Measurements from ENCODE around the gene DKK2. TPM values are rescaled to one million over a fixed set of nuclear protein-coding genes. Genes with fewer than 3 reads are reported as not detected.

Gene DKK2
- total RNA-seq, 1 experiment from 2014 or later, result not detected

DNA sequence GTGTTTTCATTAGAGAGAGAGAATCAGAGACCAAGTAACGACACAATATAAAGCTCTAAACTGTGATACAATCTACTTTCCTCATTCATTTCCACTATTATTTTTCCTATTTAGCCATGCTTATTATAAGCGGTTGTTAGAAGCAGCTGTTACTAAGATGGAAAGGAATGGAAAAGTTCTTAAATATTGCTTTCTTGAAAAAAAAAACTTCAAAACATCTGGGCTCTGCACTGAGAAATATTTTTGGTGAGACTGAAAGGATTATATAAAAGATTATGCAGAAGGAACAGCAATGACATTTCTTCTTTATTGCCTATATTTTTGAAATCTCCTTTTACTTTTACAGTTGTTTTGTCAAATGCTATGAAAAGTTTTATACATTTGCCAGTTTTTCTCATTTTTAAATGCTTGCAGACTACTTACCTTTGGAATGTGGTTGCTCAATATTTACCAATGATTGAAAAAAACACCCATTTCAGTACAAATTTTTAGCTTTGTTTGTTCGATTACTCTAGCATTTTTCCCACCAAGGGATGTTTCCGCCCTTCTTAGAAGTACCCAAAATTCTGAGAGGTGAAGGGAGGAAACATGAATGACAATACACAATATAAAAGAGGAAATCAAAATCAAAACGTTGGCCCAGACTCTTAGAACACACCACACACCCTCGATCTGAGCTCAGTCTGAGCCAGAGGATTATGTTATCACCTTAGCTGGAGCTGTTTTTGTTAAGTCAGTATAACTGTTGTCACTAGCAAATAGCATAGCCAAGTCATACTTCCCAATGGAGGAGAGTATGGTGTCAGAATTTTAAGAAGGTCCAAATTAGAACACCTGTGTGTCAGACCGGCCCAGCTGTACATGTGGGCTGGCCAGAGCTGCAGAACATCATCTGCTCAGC, 18.4 kb downstream of the DKK2 start (continued):
- TF ChIP-seq, protein P1, sequence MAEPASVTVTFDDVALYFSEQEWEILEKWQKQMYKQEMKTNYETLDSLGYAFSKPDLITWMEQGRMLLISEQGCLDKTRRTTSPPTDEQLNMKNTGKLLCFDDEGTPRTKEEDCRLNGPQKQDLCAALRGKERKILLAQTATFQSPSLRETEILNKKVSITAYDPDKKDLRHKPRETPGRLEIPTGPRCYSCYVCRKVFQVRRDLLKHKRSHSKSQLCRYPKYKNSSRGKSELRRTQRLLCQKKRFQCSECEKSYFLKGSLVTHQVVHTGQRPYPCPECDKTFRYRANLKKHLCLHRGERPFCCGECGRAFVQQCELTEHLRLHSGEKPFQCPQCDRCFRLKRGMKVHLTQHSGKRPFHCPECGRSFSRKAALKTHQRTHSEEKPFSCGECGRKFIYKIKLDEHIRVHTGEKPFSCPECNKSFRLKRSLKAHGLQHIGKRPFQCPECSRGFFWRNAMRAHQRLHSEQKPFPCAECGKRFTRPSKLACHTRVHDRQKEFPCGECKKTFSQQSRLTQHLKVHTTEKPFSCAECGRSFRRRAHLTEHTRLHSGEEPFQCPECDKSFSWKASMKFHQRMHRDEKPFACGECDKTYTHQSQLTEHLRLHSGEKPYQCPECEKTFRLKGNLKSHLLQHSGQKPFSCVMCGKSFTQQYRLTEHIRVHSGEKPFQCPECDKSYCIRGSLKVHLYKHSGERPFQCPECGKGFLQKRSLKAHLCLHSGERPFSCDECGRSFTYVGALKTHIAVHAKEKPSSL (CRISPR knock-in tag; conservative IDR thresholded peaks at IDR 0.05), result no peak

DNA sequence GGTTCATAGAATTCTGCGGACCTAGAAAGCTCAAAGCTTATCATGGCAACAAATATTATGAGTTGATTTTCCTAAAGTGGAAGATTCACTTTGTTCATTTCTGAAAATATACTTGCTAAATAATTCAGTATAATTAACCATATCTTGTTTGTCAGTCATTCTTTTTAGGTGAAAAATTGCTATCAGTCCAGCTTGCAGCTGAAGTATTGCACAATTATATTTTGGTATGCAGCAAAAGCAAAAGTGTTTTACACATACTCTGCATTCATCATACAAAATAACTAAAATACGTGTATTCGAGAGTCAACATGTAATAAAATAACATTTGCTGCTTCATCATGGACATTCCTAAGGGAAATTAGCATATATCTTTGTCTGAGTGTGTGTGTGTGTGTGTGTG, 24.8 kb downstream of the DKK2 start:
- TF ChIP-seq, protein P2, sequence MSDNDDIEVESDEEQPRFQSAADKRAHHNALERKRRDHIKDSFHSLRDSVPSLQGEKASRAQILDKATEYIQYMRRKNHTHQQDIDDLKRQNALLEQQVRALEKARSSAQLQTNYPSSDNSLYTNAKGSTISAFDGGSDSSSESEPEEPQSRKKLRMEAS (CRISPR knock-in tag; IDR thresholded peaks at IDR 0.05), result no peak
- TF ChIP-seq, protein P3, sequence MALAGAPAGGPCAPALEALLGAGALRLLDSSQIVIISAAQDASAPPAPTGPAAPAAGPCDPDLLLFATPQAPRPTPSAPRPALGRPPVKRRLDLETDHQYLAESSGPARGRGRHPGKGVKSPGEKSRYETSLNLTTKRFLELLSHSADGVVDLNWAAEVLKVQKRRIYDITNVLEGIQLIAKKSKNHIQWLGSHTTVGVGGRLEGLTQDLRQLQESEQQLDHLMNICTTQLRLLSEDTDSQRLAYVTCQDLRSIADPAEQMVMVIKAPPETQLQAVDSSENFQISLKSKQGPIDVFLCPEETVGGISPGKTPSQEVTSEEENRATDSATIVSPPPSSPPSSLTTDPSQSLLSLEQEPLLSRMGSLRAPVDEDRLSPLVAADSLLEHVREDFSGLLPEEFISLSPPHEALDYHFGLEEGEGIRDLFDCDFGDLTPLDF (CRISPR knock-in tag; IDR thresholded peaks at IDR 0.05), result no peak
- TF ChIP-seq, protein P4, sequence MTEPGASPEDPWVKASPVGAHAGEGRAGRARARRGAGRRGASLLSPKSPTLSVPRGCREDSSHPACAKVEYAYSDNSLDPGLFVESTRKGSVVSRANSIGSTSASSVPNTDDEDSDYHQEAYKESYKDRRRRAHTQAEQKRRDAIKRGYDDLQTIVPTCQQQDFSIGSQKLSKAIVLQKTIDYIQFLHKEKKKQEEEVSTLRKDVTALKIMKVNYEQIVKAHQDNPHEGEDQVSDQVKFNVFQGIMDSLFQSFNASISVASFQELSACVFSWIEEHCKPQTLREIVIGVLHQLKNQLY (CRISPR knock-in tag; IDR thresholded peaks at IDR 0.05), result no peak
- no peak for TF ChIP-seq ZNF138 (CRISPR knock-in tag; conservative IDR thresholded peaks at IDR 0.05)
- TF ChIP-seq ZNF416 (CRISPR knock-in tag; IDR thresholded peaks at IDR 0.05), result no peak
- no peak for TF ChIP-seq SMAD3 (CRISPR knock-in tag; IDR thresholded peaks at IDR 0.05; ENCODE audit: borderline replicate concordance)
- TF ChIP-seq, protein P5, sequence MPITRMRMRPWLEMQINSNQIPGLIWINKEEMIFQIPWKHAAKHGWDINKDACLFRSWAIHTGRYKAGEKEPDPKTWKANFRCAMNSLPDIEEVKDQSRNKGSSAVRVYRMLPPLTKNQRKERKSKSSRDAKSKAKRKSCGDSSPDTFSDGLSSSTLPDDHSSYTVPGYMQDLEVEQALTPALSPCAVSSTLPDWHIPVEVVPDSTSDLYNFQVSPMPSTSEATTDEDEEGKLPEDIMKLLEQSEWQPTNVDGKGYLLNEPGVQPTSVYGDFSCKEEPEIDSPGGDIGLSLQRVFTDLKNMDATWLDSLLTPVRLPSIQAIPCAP (CRISPR knock-in tag; IDR thresholded peaks at IDR 0.05), result no peak
- no peaks in the 10 kb centered on the region for H3K36me3 Mint-ChIP-seq
- no peaks in the 10 kb centered on the region for H3K27me3 Mint-ChIP-seq (ENCODE audit: low read depth)
- DNase-seq (ENCODE audit: low spot score) (no peak), ATAC-seq (no peak)
- 0 out of 2 replicates have a peak, but pooled peaks cover 2% of the 10 kb centered on the region for H3K4me1 Mint-ChIP-seq
- no peak overlapping the region for H3K27ac Mint-ChIP-seq
- H3K9me3 Mint-ChIP-seq, result no peaks in the 10 kb centered on the region
- no peak overlapping the region for H3K4me3 Mint-ChIP-seq
- ChIA-PET CTCF (no interaction called here), POLR2A (no interaction called here)

DNA sequence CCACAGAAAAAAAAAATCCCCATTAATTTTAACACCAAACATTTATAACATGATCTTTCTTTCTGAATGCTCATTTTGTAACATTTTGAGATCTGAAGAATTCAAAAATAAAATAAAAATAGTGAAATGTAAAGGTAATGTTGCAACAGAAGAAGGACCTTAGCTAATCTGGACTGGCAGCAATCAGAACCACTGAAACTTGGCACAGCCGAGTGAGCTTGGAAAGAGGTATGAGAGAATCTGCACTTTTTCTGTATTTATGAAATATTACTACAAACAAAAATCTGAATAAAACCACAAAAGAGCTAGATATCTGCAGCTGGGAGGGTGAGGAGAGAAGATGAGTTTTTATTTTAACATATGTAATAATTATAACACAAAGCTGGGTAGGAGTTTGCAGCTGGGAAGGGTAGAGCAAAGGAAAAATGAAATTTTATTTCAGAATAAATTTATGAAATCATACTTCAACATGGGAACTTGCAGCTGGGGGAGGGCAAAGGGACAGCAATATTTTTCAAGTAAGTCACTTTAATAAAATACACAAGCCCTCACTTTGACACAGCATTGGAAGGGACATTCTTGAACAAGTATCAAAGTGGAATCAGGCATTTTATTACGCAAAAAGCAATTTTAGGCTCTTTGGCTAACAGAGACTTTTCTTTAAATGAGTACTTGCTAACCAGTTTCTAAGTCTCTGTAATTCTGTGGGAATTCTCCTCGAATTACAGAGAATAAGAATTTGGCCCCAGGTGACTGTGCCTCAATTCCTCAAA, 26.7 kb downstream of the DKK2 start:
- Mint-ChIP-seq H3K9me3 (no peaks in the 10 kb centered on the region), H3K27ac (no peak overlapping the region), H3K36me3 (no peaks in the 10 kb centered on the region), H3K27me3 (ENCODE audit: low read depth) (no peaks in the 10 kb centered on the region), H3K4me3 (no peak overlapping the region), H3K4me1 (0 out of 2 replicates have a peak, but pooled peaks cover 2% of the 10 kb centered on the region)
- POLR2A ChIA-PET, result no interaction called here
- DNase-seq (ENCODE audit: low spot score) (no peak), ATAC-seq (no peak)
- CTCF ChIA-PET, result no interaction called here
- TF ChIP-seq, protein P6, sequence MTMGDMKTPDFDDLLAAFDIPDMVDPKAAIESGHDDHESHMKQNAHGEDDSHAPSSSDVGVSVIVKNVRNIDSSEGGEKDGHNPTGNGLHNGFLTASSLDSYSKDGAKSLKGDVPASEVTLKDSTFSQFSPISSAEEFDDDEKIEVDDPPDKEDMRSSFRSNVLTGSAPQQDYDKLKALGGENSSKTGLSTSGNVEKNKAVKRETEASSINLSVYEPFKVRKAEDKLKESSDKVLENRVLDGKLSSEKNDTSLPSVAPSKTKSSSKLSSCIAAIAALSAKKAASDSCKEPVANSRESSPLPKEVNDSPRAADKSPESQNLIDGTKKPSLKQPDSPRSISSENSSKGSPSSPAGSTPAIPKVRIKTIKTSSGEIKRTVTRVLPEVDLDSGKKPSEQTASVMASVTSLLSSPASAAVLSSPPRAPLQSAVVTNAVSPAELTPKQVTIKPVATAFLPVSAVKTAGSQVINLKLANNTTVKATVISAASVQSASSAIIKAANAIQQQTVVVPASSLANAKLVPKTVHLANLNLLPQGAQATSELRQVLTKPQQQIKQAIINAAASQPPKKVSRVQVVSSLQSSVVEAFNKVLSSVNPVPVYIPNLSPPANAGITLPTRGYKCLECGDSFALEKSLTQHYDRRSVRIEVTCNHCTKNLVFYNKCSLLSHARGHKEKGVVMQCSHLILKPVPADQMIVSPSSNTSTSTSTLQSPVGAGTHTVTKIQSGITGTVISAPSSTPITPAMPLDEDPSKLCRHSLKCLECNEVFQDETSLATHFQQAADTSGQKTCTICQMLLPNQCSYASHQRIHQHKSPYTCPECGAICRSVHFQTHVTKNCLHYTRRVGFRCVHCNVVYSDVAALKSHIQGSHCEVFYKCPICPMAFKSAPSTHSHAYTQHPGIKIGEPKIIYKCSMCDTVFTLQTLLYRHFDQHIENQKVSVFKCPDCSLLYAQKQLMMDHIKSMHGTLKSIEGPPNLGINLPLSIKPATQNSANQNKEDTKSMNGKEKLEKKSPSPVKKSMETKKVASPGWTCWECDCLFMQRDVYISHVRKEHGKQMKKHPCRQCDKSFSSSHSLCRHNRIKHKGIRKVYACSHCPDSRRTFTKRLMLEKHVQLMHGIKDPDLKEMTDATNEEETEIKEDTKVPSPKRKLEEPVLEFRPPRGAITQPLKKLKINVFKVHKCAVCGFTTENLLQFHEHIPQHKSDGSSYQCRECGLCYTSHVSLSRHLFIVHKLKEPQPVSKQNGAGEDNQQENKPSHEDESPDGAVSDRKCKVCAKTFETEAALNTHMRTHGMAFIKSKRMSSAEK (CRISPR knock-in tag; IDR thresholded peaks at IDR 0.05; ENCODE audit: borderline replicate concordance), result no peak
- TF ChIP-seq, protein P7, sequence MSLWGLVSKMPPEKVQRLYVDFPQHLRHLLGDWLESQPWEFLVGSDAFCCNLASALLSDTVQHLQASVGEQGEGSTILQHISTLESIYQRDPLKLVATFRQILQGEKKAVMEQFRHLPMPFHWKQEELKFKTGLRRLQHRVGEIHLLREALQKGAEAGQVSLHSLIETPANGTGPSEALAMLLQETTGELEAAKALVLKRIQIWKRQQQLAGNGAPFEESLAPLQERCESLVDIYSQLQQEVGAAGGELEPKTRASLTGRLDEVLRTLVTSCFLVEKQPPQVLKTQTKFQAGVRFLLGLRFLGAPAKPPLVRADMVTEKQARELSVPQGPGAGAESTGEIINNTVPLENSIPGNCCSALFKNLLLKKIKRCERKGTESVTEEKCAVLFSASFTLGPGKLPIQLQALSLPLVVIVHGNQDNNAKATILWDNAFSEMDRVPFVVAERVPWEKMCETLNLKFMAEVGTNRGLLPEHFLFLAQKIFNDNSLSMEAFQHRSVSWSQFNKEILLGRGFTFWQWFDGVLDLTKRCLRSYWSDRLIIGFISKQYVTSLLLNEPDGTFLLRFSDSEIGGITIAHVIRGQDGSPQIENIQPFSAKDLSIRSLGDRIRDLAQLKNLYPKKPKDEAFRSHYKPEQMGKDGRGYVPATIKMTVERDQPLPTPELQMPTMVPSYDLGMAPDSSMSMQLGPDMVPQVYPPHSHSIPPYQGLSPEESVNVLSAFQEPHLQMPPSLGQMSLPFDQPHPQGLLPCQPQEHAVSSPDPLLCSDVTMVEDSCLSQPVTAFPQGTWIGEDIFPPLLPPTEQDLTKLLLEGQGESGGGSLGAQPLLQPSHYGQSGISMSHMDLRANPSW (CRISPR knock-in tag; conservative IDR thresholded peaks at IDR 0.05; ENCODE audit: low read depth), result no peak
- TF ChIP-seq ZNF396 (CRISPR knock-in tag; IDR thresholded peaks at IDR 0.05; ENCODE audit: borderline replicate concordance) (no peak), TP53 (CRISPR knock-in tag; IDR thresholded peaks at IDR 0.05) (no peak)
- TF ChIP-seq, protein P8, sequence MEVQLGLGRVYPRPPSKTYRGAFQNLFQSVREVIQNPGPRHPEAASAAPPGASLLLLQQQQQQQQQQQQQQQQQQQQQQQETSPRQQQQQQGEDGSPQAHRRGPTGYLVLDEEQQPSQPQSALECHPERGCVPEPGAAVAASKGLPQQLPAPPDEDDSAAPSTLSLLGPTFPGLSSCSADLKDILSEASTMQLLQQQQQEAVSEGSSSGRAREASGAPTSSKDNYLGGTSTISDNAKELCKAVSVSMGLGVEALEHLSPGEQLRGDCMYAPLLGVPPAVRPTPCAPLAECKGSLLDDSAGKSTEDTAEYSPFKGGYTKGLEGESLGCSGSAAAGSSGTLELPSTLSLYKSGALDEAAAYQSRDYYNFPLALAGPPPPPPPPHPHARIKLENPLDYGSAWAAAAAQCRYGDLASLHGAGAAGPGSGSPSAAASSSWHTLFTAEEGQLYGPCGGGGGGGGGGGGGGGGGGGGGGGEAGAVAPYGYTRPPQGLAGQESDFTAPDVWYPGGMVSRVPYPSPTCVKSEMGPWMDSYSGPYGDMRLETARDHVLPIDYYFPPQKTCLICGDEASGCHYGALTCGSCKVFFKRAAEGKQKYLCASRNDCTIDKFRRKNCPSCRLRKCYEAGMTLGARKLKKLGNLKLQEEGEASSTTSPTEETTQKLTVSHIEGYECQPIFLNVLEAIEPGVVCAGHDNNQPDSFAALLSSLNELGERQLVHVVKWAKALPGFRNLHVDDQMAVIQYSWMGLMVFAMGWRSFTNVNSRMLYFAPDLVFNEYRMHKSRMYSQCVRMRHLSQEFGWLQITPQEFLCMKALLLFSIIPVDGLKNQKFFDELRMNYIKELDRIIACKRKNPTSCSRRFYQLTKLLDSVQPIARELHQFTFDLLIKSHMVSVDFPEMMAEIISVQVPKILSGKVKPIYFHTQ (CRISPR knock-in tag; IDR thresholded peaks at IDR 0.05), result no peak

Data from WTC11 (cell line).